ENCODE measurements around the gene WWC2.
A peak's percentile ranks its signal among the peaks of the same experiment; 100 is the strongest.

The WWC2 gene

DNA sequence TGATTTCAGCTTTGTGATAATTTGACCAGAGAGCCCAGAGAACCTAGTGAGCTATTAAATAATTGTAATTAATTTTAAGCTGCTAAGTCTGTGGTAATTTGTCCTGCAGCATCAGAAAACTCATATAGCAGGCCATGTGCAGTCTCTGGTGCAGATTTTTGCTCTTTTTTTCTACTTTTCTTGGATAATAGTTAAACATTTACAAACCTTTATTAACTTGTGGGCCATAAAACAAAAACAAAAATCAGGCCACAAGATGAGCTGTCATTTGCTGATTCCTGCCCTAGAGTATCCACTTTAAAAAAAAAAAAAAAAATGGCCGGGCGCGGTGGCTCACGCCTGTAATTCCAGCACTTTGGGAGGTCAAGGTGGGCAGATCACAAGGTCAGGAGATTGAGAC lies 121.2 kb downstream of the WWC2 start:
- DNase-seq (ENCODE audit: low read depth), result no peak
- TF ChIP-seq, protein P1, sequence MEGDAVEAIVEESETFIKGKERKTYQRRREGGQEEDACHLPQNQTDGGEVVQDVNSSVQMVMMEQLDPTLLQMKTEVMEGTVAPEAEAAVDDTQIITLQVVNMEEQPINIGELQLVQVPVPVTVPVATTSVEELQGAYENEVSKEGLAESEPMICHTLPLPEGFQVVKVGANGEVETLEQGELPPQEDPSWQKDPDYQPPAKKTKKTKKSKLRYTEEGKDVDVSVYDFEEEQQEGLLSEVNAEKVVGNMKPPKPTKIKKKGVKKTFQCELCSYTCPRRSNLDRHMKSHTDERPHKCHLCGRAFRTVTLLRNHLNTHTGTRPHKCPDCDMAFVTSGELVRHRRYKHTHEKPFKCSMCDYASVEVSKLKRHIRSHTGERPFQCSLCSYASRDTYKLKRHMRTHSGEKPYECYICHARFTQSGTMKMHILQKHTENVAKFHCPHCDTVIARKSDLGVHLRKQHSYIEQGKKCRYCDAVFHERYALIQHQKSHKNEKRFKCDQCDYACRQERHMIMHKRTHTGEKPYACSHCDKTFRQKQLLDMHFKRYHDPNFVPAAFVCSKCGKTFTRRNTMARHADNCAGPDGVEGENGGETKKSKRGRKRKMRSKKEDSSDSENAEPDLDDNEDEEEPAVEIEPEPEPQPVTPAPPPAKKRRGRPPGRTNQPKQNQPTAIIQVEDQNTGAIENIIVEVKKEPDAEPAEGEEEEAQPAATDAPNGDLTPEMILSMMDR (IDR thresholded peaks at IDR 0.05; ENCODE audit: low read length, missing control alignments), result no peak
- no peak overlapping the region for H3K4me3 ChIP-seq (replicated peaks; ENCODE audit: low read depth, low read length)

DNA sequence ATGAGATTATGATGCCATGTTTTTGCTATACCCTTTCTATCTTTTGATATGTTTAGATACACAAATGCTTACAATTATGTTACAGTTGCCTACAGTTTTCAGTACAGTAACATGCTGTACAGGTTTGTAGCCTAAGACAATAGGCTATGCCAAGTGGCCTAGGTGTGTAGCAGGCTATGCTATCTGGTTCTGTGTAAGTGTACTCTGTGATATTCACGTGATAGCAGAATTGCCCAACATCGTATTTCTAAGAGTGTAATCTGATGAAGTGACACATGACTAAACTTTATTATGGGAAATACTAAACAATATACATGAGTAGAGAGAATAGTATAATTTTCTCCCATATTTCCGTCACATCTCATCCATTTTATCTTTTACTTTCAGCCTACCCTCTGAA lies 124.0 kb downstream of the WWC2 start:
- H3K4me3 ChIP-seq (replicated peaks; ENCODE audit: low read depth, low read length), result no peak overlapping the region
- DNase-seq (ENCODE audit: low read depth), result no peak
- TF ChIP-seq, protein P1 (IDR thresholded peaks at IDR 0.05; ENCODE audit: low read length, missing control alignments), result no peak

DNA sequence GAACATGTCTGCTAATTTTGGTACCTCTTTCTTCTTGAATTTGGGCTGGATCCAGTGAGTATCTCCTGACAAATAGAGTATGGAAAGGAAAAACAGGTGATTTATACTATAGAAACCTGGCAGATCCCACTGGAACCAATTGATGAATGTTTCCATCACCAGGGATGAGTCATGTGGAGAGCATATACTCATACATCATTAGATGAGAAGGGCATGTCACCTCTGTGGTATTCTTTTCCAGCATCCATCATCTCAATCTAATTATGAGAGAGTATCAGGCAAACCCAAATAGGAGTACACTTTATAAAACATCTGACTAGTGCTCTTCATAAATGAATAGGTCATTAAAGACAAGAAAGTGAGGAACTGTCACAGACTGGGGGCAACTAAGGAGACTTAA lies 130.3 kb downstream of the WWC2 start:
- no peak overlapping the region for H3K4me3 ChIP-seq (replicated peaks; ENCODE audit: low read depth, low read length)
- no peak for DNase-seq (ENCODE audit: low read depth)
- TF ChIP-seq, protein P1 (IDR thresholded peaks at IDR 0.05; ENCODE audit: low read length, missing control alignments), result no peak

DNA sequence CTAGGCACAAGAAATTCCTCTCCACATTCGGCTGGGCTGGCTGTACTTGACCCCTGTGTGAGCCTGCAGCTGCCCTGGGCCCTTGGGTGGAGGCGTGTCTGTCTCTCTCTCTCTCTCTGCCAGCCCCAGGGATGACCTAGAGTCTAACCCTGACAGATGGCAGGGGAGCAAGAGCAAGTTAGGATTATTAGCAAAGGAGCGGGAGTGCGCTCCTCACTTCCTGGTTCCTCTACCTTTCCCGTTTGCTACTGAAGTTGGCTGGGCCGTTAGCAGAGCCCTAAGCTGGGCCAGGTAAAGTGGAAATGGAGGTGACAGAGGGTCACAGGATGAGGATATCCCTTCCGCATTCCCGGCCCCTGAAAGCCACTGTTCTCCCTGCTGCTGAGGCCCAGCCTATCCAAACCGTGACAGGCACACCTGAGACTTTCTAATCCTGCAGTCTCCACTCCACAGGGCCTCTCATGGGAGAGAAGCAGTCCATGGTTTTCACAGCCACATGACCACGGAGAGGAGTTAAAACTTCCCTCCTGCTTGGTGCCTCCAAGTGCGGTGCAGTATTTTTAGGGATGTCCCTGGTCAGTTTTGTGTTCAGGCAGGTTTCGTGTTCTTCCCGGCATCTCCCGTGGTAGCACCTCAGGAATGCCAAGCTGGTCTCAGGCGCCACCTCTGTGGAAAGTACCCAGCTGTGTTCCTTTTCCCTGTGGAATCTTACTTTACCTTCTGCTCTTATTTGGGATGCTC lies 141.7 kb downstream of the WWC2 start:
- H3K4me3 ChIP-seq (replicated peaks; ENCODE audit: low read depth, low read length), result no peak overlapping the region
- no peak for DNase-seq (ENCODE audit: low read depth)
- TF ChIP-seq, protein P1 (IDR thresholded peaks at IDR 0.05; ENCODE audit: low read length, missing control alignments), result no peak

DNA sequence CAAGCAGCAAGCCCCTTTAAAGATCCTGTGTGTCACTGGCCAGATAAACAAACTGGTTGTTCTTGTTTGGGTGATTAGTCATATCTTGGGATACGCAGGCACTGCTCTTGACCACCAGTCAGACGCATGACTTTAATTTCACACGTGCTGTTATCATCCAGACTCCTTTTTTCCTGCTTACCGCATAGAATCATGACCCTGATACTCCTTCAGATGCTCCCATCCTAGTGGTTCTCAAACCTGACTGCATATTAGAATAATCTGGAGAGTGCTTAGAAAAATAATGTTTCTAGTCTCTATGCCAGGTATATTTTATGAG lies 142.2 kb downstream of the WWC2 start:
- peak; percentile 89 for DNase-seq (ENCODE audit: low read depth)
- TF ChIP-seq, protein P1 (IDR thresholded peaks at IDR 0.05; ENCODE audit: low read length, missing control alignments), result no peak
- no peak overlapping the region for H3K4me3 ChIP-seq (replicated peaks; ENCODE audit: low read depth, low read length)

DNA sequence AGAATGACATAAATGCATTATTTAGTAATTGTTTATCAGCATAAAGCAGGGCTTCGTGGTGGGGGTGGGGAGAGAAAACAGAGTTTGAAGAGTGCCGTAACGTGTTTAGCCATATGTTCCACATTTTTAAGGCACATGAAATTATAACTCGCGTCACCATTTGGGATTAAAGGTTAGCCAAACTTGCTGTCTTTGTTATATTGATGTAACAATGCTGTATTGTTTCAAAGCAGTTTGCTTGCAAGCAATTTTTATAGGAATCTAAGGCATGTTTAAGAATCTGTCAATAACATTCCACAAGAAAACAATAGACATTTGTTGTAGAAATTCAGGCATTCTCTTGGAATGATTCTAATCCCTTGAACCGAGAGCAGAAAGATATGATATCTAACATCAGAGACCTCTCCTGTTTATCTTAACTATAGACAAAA lies 142.7 kb downstream of the WWC2 start:
- TF ChIP-seq, protein P1 (IDR thresholded peaks at IDR 0.05; ENCODE audit: low read length, missing control alignments), result no peak
- no peak overlapping the region for H3K4me3 ChIP-seq (replicated peaks; ENCODE audit: low read depth, low read length)
- peak; percentile 77 for DNase-seq (ENCODE audit: low read depth)

DNA sequence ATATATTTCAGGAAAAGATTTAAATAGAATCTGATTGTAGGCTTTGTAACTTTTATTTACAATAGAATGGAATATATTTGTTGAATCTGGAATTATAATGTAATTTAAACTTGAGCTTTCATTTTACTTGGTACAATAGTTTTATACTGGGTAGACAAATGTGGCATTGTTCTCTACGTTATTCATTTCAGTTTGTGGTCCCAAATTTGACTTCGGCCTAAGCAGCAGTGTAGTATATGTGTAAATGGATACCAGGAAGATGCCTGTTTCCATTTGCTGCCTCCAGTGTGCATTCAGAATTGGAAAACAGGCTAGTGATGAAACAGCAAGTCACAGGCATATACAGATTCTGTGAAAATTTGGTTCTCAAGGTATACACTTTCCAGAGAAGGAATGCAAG lies 143.2 kb downstream of the WWC2 start:
- H3K4me3 ChIP-seq (replicated peaks; ENCODE audit: low read depth, low read length), result no peak overlapping the region

More for the DNA sequence above, 143.2 kb downstream of the WWC2 start:
- DNase-seq (ENCODE audit: low read depth), result no peak
- TF ChIP-seq, protein P1 (IDR thresholded peaks at IDR 0.05; ENCODE audit: low read length, missing control alignments), result no peak
